Panc1 (cell line): ENCODE results near the gene MED16.

ENCODE experiments used
- CTCF ChIP-seq: fragments of 450-650 bp; IDR thresholded peaks from 2 replicates; pipeline ENCODE4 v1.5.1; 2017; ENCODE audit warnings: mild to moderate bottlenecking
- POLR2AphosphoS5 ChIP-seq: IDR thresholded peaks from 2 replicates; pipeline ENCODE4 v1.6.1; 2012; ENCODE audit warnings: mild to moderate bottlenecking, low read depth, low read length, moderate library complexity
- SIN3A ChIP-seq: IDR thresholded peaks from 2 replicates; pipeline ENCODE4 v1.6.1; 2012; ENCODE audit warnings: low read depth, mild to moderate bottlenecking, low read length, moderate library complexity, borderline replicate concordance; ENCODE audit not compliant: insufficient read depth
- TCF7L2 ChIP-seq: IDR thresholded peaks from 2 replicates; pipeline ENCODE4 v1.6.1; 2011; ENCODE audit warnings: mild to moderate bottlenecking, low read depth, low read length, inconsistent platforms

GRCh38 chr19:928471-929202, 35.6 kb upstream of the MED16 start:
- TF ChIP-seq CTCF (no peak), SIN3A (no peak), TCF7L2 (no peak), POLR2AphosphoS5 (no peak)
